Progenitor cell of endocrine pancreas (in vitro differentiated cells): ENCODE measurements around the gene CD8B. TPM values are rescaled to one million over a fixed set of nuclear protein-coding genes. Genes with fewer than 3 reads are reported as not detected.

Experiments
- DNase-seq: peaks from one replicate; pipeline ENCODE4 v3.0.0; 2021; ENCODE audit warnings: low spot score; ENCODE audit not compliant: unreplicated experiment
- H3K27ac Mint-ChIP-seq: 2 replicates; pipeline ENCODE4 v1.8.0; 2021; ENCODE audit warnings: mild to moderate bottlenecking, moderate library complexity, mixed read lengths
- H3K27me3 Mint-ChIP-seq: 2 replicates; pipeline ENCODE4 v1.8.0; 2021; ENCODE audit warnings: mixed read lengths
- H3K36me3 Mint-ChIP-seq: 2 replicates; pipeline ENCODE4 v1.8.0; 2022; ENCODE audit warnings: mixed read lengths; ENCODE audit not compliant: insufficient read depth
- H3K4me1 Mint-ChIP-seq: 2 replicates; pipeline ENCODE4 v1.8.0; 2021; ENCODE audit warnings: low read depth, mixed read lengths
- H3K4me3 Mint-ChIP-seq: 2 replicates; pipeline ENCODE4 v1.8.0; 2021; ENCODE audit warnings: low read depth, mild to moderate bottlenecking, moderate library complexity, mixed read lengths
- H3K9me3 Mint-ChIP-seq: 2 replicates; pipeline ENCODE4 v1.8.0; 2021; ENCODE audit warnings: low read depth, mixed read lengths
- CTCF ChIP-seq: fragments of 200-600 bp; sonication (generic); IDR thresholded peaks from one replicate; pipeline ENCODE4 v1.5.0; 2021; ENCODE audit warnings: antibody characterized with exemption, mild to moderate bottlenecking; ENCODE audit not compliant: unreplicated experiment
- total RNA-seq: library from RNA; stranded (reverse); gene quantifications from 2 replicates; pipeline ENCODE4 v1.2.1, GENCODE V29; 2021

The CD8B gene
- total RNA-seq, 1 donor from 2014 or later, result not detected

DNA sequence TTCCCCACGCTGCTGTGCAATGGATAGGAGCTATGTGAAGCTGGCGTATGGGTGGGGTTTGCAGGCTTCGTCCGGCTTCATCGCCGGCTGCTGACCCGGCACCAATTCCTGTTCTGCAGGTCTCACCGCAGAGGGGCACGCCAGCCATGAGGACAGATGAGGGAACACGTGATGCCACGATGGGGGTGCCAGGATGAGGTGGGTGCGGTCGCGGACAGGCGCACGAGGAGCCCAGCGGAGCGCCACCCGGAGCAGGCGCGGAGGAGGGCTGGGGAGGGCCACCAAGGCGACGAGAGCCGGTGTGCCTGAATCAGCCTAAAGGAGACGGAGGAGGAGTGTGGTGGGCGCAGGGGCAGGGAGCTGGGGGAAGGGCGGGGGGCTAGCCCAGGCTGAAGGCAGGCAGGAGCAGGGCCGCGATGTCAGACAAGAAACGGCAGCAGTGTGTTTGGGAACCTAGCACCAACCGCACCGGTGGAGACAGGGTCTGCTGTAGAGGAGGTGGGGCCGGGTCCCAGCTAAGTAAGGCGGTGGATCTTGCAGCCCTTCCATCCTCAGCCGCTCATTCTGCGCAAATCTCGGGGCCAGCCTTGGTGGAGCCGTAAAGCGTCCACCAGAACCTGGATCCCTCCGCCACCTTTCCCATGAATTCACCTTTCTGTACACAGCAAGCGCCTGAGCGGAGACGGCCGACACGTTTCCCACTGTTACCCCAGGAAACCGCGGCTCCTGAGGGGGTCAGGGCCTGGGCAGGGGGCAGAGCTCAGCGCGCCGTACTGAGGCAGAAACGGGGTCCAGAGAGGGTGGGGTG is 54.0 kb downstream of the CD8B start:
- H3K27ac Mint-ChIP-seq, result peak overlapping the region; percentile 65
- peak overlapping the region; percentile 93 for H3K4me3 Mint-ChIP-seq
- peaks cover 31% of the 10 kb centered on the region for H3K27me3 Mint-ChIP-seq
- no peaks in the 10 kb centered on the region for H3K36me3 Mint-ChIP-seq
- no peak for TF ChIP-seq CTCF
- DNase-seq, result peak; percentile 44
- H3K9me3 Mint-ChIP-seq, result no peaks in the 10 kb centered on the region
- peaks cover 6% of the 10 kb centered on the region for H3K4me1 Mint-ChIP-seq

DNA sequence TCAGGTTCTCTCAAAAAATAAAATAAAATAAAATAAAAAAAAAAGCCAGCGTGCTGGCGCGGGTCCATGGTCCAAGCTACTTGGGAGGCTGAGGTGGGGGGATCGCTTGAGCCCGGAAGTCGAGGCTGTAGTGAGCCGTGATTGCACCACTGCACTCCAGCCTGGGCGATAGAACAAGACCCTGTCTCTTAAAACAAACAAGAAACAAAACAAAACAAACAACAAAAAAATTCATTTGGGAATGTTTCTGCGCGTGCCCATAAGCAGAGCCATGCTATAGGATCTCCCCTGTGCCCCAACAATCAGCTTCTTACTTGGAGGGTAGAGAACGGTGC is 54.6 kb downstream of the CD8B start:
- no peaks in the 10 kb centered on the region for H3K9me3 Mint-ChIP-seq
- H3K27me3 Mint-ChIP-seq, result peaks cover 31% of the 10 kb centered on the region
- H3K27ac Mint-ChIP-seq, result no peak overlapping the region
- H3K4me3 Mint-ChIP-seq, result peak overlapping the region; percentile 93
- no peak for DNase-seq
- no peaks in the 10 kb centered on the region for H3K36me3 Mint-ChIP-seq
- TF ChIP-seq CTCF, result no peak
- H3K4me1 Mint-ChIP-seq, result peaks cover 6% of the 10 kb centered on the region

DNA sequence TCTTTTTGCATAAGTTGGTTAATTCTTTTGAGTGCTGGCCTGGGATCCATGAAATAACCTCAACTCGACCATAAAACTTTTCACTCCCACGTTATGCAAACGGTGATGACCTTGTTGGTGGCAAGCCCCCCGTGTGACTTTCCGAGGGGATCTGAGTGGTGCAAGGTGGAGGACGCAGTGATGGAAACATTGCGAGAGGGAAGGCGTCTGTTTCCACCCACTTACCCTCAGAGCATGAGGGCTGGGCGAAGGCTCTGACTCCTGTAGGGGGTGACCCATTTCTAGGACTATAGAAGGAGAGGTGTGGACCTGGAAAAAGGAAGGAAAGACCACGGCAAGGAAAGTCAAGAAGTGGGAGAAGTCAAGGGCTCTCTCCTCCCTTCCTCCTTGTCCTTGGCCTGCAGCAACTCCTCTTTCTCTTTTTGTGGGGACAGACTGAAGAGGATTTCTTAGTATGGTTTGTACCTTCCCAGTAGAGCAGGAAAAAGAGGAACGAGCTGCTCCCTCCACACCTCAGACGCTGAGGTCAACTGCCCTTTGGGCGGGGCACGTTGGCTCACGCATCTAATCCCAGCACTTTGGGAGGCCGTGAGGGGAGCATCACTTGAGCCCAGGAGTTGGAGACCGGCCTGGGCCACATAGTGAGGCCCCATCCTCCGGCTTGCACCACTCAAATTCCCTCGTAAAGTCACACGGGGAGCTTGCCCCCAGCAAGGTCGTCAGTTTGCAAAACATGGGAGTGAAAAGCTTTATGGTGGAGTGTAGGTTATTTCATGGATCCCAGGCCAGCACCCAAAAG is 55.4 kb downstream of the CD8B start:
- peaks cover 31% of the 10 kb centered on the region for H3K27me3 Mint-ChIP-seq
- no peak for DNase-seq
- no peak overlapping the region for H3K4me3 Mint-ChIP-seq

GRCh38 chr2:86800856-86801567 is 60.7 kb downstream of the CD8B start:
- no peak for DNase-seq
- H3K4me1 Mint-ChIP-seq, result no peaks in the 10 kb centered on the region
- H3K27ac Mint-ChIP-seq, result no peak overlapping the region
- H3K4me3 Mint-ChIP-seq, result no peak overlapping the region
- H3K27me3 Mint-ChIP-seq, result peaks cover 19% of the 10 kb centered on the region
- H3K9me3 Mint-ChIP-seq, result peaks cover 12% of the 10 kb centered on the region
- H3K36me3 Mint-ChIP-seq, result peaks cover 6% of the 10 kb centered on the region
- no peak for TF ChIP-seq CTCF

More for the DNA sequence above, 55.4 kb downstream of the CD8B start:
- no peaks in the 10 kb centered on the region for H3K36me3 Mint-ChIP-seq
- H3K4me1 Mint-ChIP-seq, result peaks cover 6% of the 10 kb centered on the region
- no peak overlapping the region for H3K27ac Mint-ChIP-seq
- no peak for TF ChIP-seq CTCF
- no peaks in the 10 kb centered on the region for H3K9me3 Mint-ChIP-seq

DNA sequence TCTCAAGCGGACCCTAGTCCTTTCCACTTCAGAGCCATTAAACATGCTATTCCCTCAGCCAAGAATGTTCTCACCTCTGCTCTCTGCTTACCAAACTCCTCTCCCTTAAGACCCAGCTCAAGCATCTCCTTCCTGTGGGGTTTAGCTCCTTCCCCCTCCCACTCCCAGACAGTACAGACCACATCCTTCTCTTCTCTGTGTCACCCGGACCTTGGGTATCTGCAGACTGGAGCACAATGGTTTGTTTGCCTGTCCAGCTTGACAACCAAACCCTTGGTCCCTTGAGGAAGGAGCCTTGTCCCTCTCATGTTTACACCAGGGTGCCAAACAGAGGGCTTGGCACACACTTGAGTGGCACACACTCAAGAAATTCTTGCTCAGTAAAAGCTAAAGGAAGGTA is 66.8 kb downstream of the CD8B start:
- peaks cover 5% of the 10 kb centered on the region for H3K4me1 Mint-ChIP-seq
- peaks cover 65% of the 10 kb centered on the region for H3K27me3 Mint-ChIP-seq
- no peak overlapping the region for H3K4me3 Mint-ChIP-seq
- H3K27ac Mint-ChIP-seq, result no peak overlapping the region
- H3K9me3 Mint-ChIP-seq, result peaks cover 23% of the 10 kb centered on the region
- no peak for DNase-seq
- peaks cover 7% of the 10 kb centered on the region for H3K36me3 Mint-ChIP-seq
- TF ChIP-seq CTCF, result no peak
